HS-27A (cell line): ENCODE data around the gene DESI1.

Experiments used
- DNase-seq: peaks from one replicate; pipeline ENCODE4 v3.0.0-alpha.2; 2012; ENCODE audit warnings: low read depth, missing footprints

Gene DESI1

DNA sequence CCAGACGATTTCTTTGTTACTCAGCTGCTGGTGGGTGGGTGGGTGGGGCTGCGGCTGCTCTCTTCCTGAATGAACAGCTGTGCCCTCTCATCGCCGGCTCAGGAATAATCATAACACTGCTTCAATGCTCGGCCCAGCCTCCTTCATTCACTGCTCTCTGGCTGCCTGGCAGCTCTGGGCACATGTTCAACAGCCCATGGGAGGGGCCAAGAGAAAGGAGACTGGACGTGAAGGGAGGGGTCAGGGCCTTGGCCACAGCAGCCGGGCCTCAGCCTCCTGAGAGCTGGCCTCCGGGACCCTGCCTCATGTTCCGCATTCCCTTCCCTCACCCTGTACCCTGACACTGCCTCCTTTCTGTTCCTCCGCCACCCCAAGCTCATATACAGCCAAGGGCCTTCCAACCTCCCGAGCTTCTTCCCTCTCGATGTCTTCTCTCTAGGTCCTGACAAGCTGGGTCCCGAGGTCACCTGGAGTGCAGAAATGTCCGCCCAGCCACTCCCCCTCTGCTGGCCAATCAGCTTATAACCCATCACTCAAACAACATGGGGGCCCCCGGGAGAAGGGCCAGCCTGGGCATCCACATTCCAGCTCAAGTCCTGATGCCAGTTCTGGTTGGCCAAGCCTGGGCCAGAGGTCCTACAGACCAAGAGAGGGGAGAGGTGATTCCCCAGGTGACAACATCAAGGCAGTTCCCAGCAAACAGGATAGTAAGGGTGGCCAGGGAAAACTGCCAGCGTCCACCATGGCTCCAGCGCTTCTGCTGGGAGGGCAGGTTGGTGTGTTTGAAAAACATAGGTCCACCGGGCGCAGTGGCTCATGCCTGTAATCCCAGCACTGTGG, 63.2 kb downstream of the DESI1 start:
- DNase-seq = no peak

DNA sequence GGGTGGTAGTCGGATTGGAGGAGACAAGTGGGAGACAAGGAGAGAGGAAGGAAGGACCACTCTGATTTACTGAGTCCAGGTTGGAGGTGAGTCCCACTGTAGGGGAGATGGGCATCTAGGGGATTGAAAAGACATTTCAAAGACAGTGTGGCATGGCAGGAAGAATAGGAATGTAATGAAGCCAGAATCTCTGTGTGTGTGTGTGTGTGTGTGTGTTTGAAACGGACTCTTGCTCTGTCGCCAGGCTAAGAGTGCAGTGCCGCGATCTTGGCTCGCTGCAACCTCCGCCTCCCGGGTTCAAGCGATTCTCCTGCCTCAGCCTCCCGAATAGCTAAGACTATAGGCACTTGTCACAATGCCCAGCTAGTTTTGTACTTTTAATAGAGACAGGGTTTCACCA, 64.3 kb downstream of the DESI1 start:
- no peak for DNase-seq

DNA sequence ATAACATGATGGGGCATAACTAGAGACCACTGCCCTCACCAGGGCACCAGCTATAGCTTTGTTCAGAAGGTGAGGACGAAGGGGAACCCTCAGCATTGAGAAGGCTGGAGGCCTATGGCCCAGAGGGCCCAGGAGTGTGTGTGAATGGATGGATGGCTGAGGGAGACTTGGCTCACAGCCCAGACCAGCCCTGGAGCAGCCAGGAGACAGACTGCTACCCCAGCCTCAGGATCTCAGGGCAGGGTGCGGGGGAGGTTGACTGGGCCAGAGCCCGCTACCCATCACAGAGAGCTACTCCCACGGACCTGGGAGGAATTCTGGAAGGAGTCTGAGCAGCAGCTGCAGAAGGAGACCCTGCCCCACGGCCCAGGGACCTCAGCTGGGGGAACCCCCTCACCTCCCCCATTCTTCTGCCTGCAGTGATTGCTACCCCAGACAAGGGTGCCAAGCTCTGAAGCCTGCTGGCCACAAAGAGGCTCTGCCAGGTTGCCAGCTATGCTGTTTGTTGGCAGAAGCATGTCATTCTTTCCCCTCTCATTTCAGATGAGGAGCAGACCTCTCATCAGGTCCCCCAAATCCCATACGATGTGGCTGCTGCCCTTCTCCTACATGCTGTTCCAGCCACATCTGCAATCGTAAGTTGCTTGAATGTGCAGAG, 65.4 kb downstream of the DESI1 start:
- DNase-seq = no peak

DNA sequence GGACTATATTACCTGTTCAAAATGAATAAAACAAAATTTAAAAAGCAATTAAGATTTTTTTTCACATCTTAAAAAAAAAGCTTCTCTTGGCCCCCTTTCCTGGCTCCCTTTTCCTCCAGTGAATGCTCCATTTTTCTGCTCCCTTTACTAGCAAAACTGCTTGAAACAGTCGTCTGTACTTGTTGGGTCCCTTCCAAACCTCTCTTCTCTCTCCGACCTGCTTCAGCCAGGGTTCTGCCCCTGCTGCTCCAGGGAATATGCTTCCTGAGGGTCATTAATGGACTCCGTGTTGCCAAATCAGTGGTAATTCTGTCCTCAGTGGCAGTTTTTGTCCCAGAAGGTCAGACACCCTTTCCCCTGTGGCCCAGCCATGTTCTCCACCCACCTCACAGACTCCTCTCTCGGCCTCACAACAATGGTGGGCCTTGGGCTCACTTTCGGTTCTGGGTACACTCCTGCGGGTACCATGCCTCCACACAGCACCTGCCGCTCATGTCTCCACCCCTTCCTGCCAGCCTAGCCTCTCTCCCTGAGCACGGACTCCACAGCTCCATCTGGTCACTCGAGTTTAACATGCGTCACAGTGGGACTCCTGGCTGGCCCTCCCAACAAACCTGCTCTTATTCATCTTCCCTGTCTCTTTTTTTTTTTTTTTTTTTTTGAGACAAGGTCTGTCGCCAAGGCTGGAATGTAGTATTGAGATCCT, 68.8 kb downstream of the DESI1 start:
- no peak for DNase-seq

DNA sequence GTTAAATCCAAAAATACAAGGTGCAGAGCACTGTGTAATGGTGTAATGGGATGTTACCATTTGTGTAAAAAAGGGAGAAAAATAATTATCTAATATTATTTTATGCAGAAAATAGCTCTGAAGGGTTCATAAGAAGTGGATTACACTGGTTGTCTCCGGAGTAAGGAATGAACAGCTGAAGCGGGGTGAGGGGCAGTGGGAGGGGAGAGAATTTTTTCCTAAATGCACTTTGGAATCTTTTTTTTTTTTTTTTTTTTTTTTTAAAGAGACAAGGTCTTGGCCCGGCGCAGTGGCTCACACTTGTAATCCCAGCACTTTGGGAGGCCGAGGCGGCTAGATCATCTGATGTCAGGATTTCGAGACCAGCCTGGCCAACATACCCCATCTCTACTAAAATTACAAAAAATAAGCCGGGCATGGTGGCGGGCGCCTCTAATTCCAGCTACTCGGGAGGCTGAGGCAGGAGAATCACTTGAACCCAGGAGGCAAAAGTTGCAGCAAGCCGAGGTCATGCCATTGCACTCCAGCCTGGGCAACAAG, 69.8 kb downstream of the DESI1 start:
- DNase-seq = no peak

DNA sequence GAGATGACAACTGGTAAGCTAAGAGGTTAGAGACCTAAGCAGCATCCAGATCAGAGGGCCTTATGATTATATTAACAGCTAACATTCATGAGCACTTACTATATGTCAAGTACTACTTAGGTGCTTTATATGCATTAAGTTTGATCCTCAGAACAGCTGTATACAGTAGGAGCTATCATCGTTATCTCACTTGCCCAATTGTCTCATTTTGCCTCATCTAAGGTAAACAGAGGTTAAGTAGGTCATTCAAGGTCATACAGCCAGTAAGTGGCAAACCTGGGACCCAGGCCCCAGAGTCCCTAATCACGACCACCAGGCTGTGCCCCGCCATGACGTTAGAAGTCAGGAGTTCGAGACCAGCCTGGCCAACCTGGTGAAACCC, 72.0 kb downstream of the DESI1 start:
- DNase-seq = no peak
